ENCODE data around the gene WDFY2.

The WDFY2 gene

DNA sequence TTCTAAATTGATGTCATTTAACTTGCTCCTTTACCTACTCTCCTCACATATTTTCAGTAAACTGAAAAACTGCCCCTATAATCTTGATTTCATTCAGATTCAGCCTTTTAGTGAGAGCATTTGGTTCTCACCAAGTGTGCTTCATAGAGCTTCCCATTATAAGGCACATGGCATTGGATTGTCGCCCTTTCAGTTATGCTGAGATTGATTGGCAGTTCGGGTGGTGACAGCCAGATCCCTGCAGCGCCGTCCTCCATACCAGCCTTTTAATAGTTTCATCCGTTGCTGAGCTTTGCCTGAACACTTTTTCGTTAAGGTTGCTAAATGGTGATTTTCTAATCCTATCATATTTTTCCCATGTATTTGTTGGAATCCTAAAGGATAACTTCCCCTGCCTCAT is 139.3 kb downstream of the WDFY2 start:
- TF ChIP-seq, protein P1, sequence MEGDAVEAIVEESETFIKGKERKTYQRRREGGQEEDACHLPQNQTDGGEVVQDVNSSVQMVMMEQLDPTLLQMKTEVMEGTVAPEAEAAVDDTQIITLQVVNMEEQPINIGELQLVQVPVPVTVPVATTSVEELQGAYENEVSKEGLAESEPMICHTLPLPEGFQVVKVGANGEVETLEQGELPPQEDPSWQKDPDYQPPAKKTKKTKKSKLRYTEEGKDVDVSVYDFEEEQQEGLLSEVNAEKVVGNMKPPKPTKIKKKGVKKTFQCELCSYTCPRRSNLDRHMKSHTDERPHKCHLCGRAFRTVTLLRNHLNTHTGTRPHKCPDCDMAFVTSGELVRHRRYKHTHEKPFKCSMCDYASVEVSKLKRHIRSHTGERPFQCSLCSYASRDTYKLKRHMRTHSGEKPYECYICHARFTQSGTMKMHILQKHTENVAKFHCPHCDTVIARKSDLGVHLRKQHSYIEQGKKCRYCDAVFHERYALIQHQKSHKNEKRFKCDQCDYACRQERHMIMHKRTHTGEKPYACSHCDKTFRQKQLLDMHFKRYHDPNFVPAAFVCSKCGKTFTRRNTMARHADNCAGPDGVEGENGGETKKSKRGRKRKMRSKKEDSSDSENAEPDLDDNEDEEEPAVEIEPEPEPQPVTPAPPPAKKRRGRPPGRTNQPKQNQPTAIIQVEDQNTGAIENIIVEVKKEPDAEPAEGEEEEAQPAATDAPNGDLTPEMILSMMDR (IDR thresholded peaks at IDR 0.05; ENCODE audit: insufficient read depth, missing control alignments): no peak
- FAIRE-seq (no peak), DNase-seq (ENCODE audit: insufficient read length, low spot score) (no peak)

DNA sequence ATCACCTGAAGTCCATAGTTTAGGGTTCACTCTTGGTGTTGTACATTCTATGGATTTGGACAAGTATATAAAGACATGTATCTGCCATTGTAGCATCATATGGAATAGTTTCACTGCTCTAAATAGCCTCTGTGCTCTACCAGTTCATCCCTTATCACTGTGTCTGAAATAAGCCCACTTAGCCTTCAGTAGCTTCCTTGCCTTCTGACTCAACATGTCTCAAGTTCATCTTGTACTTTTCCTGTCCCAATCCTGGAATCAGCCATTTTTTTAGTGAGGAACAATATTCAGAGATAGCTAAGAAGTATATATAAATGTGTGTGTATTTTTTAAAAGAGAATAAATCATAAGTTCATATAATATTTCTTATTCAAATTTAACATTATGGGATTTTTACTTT is 140.5 kb downstream of the WDFY2 start:
- TF ChIP-seq, protein P1 (IDR thresholded peaks at IDR 0.05; ENCODE audit: insufficient read depth, missing control alignments): no peak
- no peak for FAIRE-seq
- no peak for DNase-seq (ENCODE audit: insufficient read length, low spot score)

DNA sequence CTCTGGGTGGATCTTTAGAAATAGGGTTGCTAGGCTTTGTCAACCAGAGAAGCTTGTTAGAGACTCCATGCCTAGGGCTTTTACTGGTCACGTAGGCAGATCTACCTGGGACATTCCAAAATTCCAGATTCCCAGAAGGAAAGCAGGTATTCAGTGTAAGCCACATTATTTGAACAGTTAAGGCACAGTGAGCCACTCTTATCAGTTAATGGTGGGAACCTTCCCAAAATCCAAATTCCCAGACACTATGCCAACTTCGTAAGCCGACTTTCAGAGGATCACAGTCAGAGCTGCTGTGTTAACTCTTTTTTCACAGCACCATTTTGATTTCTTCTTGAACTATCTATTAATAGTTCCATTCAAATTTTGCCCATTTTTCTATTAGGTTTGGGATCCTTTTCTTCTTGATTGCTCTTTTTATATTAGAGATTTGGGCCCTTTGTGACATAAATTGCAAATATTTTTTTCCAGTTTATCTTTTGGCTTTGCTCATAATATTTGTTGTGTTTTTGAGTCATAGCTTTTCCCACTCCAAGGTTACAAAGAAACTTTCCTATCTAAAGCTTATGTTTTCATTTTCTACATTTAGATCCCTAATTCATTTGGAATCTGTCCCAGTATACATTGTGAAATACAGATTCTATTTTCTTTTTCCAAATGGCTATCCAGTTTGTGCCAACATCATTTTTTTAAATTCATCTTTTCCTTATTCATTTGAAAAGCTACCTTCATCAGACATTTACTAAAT is 142.4 kb downstream of the WDFY2 start:
- FAIRE-seq (no peak), DNase-seq (ENCODE audit: insufficient read length, low spot score) (no peak)
- TF ChIP-seq, protein P1 (IDR thresholded peaks at IDR 0.05; ENCODE audit: insufficient read depth, missing control alignments): no peak

DNA sequence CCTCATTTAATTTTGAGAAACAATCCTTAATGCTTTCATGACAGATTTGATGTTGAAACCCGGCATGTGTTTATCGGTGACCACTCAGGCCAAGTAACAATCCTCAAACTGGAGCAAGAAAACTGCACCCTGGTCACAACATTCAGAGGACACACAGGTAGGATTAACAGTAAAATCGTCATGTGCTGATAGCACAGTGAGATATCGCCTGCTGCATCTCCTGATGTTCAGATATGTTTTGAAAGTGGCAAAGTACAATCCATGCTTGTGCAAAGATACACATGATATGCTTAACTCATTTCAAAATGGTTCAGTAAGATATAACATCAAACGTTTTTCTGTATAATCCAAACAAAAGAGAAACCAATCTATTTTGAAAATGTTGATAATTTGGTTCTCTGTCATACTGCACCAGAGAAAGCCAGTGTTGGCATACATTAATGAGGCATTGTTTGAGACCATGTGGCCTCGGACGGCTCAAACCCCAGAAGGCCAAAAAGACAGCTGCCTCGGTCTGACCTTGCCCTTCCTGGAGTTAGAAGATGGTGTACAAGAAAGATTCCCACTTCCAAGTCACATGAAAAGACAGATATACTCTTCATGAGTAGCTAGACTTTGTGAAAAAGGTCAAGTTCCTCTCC is 143.5 kb downstream of the WDFY2 start:
- DNase-seq (ENCODE audit: insufficient read length, low spot score): no peak
- FAIRE-seq: no peak
- TF ChIP-seq, protein P1 (IDR thresholded peaks at IDR 0.05; ENCODE audit: insufficient read depth, missing control alignments): no peak

DNA sequence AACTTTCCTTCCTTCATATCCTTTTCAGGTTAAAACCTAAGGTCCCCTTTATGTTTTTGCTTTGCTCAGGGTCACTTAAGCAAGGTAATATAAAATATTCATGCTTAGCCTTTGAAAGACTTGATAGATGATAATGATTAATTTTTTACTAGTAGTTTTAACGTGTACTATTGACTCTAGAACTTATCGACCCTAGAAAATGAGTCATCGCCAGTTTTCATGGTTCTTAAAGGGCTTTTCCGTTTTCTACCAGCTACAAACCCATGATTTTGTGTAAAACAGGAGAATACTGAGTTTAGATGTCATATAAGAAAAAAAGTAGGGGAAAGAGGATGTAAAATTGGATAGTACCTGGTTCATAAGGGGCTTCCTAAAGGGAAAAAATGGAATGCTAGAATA is 144.0 kb downstream of the WDFY2 start:
- FAIRE-seq (no peak), DNase-seq (ENCODE audit: insufficient read length, low spot score) (no peak)
- TF ChIP-seq, protein P1 (IDR thresholded peaks at IDR 0.05; ENCODE audit: insufficient read depth, missing control alignments): no peak

DNA sequence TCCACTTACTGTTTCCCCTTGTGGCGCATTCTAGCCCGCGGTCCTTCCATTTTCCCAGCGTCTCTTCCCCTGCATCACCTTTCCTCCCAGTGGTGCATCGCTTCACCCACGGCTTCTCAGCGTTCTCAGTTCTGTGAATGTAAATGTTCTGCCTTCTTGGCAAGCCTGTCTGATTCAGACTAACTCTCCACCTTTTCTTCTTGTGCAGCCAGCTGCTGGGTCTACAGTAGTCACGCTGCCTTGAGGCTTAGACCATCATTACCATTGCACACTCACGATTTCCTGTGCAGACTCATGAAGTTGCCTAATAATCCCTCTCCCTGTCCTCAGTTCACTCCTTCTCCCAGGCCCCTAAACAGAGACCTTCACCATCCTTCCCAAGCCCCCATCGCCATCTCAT is 144.7 kb downstream of the WDFY2 start:
- FAIRE-seq (no peak), DNase-seq (ENCODE audit: insufficient read length, low spot score) (no peak)
- TF ChIP-seq, protein P1 (IDR thresholded peaks at IDR 0.05; ENCODE audit: insufficient read depth, missing control alignments): no peak
